ENCODE results near the gene NHS. TPM values are rescaled to one million over a fixed set of nuclear protein-coding genes. Genes with fewer than 3 reads are reported as not detected.

NHS gene
- total and polyA plus RNA-seq, 2 of the 4 experiments (the other 2 are of a cell fraction): 0.36 to 0.90 TPM

DNA sequence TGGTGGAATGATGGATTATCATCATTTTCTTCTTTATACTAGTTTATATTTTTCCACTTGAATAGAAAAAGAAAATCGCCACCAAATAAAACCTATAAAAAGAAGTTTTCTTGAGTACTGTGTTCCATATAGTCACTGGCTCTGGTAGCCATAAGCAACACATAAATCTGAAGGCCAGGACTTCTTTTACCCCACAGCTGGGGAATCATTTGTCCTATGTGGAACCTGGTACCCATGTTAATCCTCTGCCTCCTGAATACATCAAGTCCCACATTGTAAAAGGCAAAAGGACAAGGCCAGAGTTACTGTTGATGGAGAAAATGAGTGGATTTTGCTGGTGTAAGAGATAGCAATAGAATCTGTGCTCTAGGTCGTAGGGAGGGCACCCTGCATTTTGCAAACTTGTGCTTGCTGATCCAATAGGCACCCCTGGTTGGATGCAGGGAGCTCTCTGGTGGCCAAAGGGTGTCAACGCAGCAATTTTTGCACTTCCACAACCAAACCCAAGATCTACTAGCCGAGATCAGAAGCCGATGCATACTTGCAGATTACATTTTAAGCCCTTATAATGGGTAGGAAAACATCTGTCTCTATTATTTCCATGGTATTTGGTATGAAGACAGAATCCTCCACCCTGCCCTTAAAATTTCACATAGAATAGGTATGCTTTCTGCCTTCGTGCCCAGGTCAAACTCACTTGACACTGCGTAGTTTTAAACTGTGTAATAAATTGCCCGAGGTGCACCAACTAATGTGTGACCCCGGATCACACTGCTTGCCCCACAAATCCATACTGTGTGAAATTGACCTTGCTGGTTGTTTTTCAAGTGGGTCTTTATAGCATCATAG is 216.1 kb downstream of the NHS start:
- H4K20me1 ChIP-seq (ENCODE audit: insufficient read depth, low read length): no peaks in the 10 kb centered on the region
- H3K14ac ChIP-seq (replicated peaks; ENCODE audit: low read depth, low read length): no peak overlapping the region
- dilution Hi-C loops (cut with HindIII; ENCODE audit: low sequenced_read_pairs, unreplicated experiment): no loop called here
- H2BK15ac ChIP-seq (ENCODE audit: low read depth, low read length): no peak overlapping the region; the same call in 2 of the 3 replicates
- ChIA-PET CTCF (interaction anchor here (0.6 to 2.2 kb wide), 6 partner anchors 9 to 348 kb away, joined by 3 to 9 read pairs (median 3); no protein-coding TSS in a partner anchor), POLR2A (ENCODE audit: unreplicated experiment) (no interaction called here)
- 0 out of 2 replicates have a peak overlapping the region, but pooled peaks have one; percentile 3 for H3K18ac ChIP-seq (ENCODE audit: low read depth, low read length)
- H2AFZ ChIP-seq (replicated peaks; ENCODE audit: low read length, poor library complexity): peak overlapping the region; percentile 68
- H3K4me1 ChIP-seq (ENCODE audit: control insufficient read depth, insufficient read depth, low read length): peaks cover 5% of the 10 kb centered on the region
- H2BK5ac ChIP-seq (ENCODE audit: low read depth, low read length, poor library complexity, severe bottlenecking): peak overlapping the region; percentile 43
- no TSS peak for BruUV-seq (replicated peaks)
- H3K27ac ChIP-seq (ENCODE audit: insufficient read depth, low read length): peak overlapping the region; percentile 33; the same call in 1 of the 2 replicates
- intact Hi-C loops (cut with micrococcal nuclease): loop anchor here (1.0 to 5.0 kb wide), 4 partner anchors 56 to 469 kb away; partner anchors contain the start of gene NHS
- H3K9ac ChIP-seq (ENCODE audit: low read depth, low read length): peak overlapping the region; percentile 39; the same call in 1 of the 2 replicates
- H3K56ac ChIP-seq (ENCODE audit: extremely low read depth, insufficient read depth, low read length): no peak overlapping the region
- TF ChIP-seq, protein P1, sequence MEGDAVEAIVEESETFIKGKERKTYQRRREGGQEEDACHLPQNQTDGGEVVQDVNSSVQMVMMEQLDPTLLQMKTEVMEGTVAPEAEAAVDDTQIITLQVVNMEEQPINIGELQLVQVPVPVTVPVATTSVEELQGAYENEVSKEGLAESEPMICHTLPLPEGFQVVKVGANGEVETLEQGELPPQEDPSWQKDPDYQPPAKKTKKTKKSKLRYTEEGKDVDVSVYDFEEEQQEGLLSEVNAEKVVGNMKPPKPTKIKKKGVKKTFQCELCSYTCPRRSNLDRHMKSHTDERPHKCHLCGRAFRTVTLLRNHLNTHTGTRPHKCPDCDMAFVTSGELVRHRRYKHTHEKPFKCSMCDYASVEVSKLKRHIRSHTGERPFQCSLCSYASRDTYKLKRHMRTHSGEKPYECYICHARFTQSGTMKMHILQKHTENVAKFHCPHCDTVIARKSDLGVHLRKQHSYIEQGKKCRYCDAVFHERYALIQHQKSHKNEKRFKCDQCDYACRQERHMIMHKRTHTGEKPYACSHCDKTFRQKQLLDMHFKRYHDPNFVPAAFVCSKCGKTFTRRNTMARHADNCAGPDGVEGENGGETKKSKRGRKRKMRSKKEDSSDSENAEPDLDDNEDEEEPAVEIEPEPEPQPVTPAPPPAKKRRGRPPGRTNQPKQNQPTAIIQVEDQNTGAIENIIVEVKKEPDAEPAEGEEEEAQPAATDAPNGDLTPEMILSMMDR (conservative IDR thresholded peaks at IDR 0.05; ENCODE audit: low read depth, low read length): peak; percentile 80
- TF ChIP-seq SMC3 (IDR thresholded peaks at IDR 0.05; ENCODE audit: low read depth, low read length) (peak; percentile 90), RAD21 (IDR thresholded peaks at IDR 0.05; ENCODE audit: low read length) (peak; percentile 83), BHLHE40 (IDR thresholded peaks at IDR 0.05; ENCODE audit: low read depth, low read length) (no peak), MAFK (IDR thresholded peaks at IDR 0.05; ENCODE audit: low read depth, low read length) (peak; percentile 79)
- WGBS, 2 experiments (ENCODE audit: extremely low coverage in 2 of 2, insufficient read length in 1 of 2): 0% methylated on average over 1 of the region's 9 CpGs; no CpG with 5 or more reads in 1 of the 2 experiments
- H3K23ac ChIP-seq (ENCODE audit: low read depth, low read length): no peak overlapping the region
- no peaks in the 10 kb centered on the region for H3K27me3 ChIP-seq (ENCODE audit: control insufficient read depth, insufficient read depth, low read length)
- peak overlapping the region; percentile 59 for H2BK20ac ChIP-seq (ENCODE audit: low read depth, low read length)
- peak overlapping the region; percentile 35; the same call in 1 of the 2 replicates for H4K91ac ChIP-seq (ENCODE audit: insufficient read depth, low read depth, low read length)
- in situ Hi-C loops (cut with MboI; ENCODE audit: low sequenced_read_pairs): no loop called here
- H3K4me3 ChIP-seq (ENCODE audit: insufficient read depth, low read depth, low read length): no peak overlapping the region
- peak overlapping the region; percentile 97 for H3K4me2 ChIP-seq (ENCODE audit: low read depth, low read length)
- no peaks in the 10 kb centered on the region for H3K79me1 ChIP-seq (ENCODE audit: low read depth in 1 of 2, low read length in 2 of 2)
- peak overlapping the region; percentile 49; the same call in 1 of the 2 replicates for H2AK5ac ChIP-seq (ENCODE audit: low read depth, low read length)
- H2AK9ac ChIP-seq (replicated peaks; ENCODE audit: low read depth, low read length, poor library complexity): no peak overlapping the region
- no peaks in the 10 kb centered on the region for H3K9me3 ChIP-seq (ENCODE audit: control insufficient read depth, insufficient read depth, low read length)
- peak; percentile 80 for DNase-seq
- peaks cover 3% of the 10 kb centered on the region; the same call in 1 of the 2 replicates for H3K9me1 ChIP-seq (ENCODE audit: insufficient read depth, low read length)
- H4K8ac ChIP-seq (ENCODE audit: low read depth in 2 of 2, low read length in 2 of 2): peak overlapping the region in 1 of 2 experiments; percentile 42; a peak in 1 of 4 replicates
- peak; percentile 87 for ATAC-seq (ENCODE audit: low read depth)
- H3K4ac ChIP-seq (ENCODE audit: low read depth, low read length): peak overlapping the region; percentile 58; the same call in 1 of the 2 replicates
- no peaks in the 10 kb centered on the region for H3K36me3 ChIP-seq (ENCODE audit: control insufficient read depth, insufficient read depth, low read length)
- peak overlapping the region; percentile 84 for H2BK120ac ChIP-seq (ENCODE audit: low read depth, low read length)
- H4K5ac ChIP-seq (ENCODE audit: low read depth, low read length): peak overlapping the region; percentile 10; the same call in 1 of the 2 replicates
